H1 (cell line): Measurements from ENCODE around the gene NFATC4. TPM values are rescaled to one million over a fixed set of nuclear protein-coding genes. Genes with fewer than 3 reads are reported as not detected.

Experiments
- CHD7 ChIP-seq: fragments of 300-600 bp; sonication (generic); IDR thresholded peaks from 2 replicates; pipeline ENCODE4 v1.7.1; 2012; ENCODE audit warnings: low read length, moderate library complexity, mild to moderate bottlenecking, inconsistent platforms; ENCODE audit not compliant: insufficient replicate concordance
- CTCF ChIP-seq, 3 experiments: IDR thresholded peaks; 1 replicate in 2 of 3; 2 replicates in 1 of 3; pipeline versions ENCODE4 v1.5.1 to v1.6.1; 2011; ENCODE audit warnings: low read length in 3 of 3, mild to moderate bottlenecking in 3 of 3, inconsistent platforms in 2 of 3, low read depth in 1 of 3, moderate library complexity in 1 of 3; ENCODE audit not compliant: insufficient read depth in 1 of 3; ENCODE audit errors: control extremely low read depth in 1 of 3
- E2F6 ChIP-seq: IDR thresholded peaks from 2 replicates; pipeline ENCODE4 v1.6.1; 2012; ENCODE audit warnings: inconsistent platforms
- EZH2 ChIP-seq: fragments of 200-600 bp; sonication (generic); IDR thresholded peaks from 2 replicates; pipeline ENCODE4 v1.7.1; 2012; ENCODE audit warnings: low read depth, mild to moderate bottlenecking, moderate library complexity, low read length, inconsistent platforms; ENCODE audit not compliant: severe bottlenecking
- SIRT6 ChIP-seq: IDR thresholded peaks from one replicate; pipeline ENCODE4 v1.7.1; 2012; ENCODE audit warnings: low read length, inconsistent platforms
- TAF1 ChIP-seq: IDR thresholded peaks from 2 replicates; pipeline ENCODE4 v1.6.1; 2011; ENCODE audit warnings: mild to moderate bottlenecking, low read depth, low read length
- polyA plus RNA-seq, 7 experiments: library from polyadenylated mRNA; depleted of rRNA in 3 of 7; stranded (reverse) in 5 of 7; unstranded in 2 of 7; fragments of >200 nt in 5 of 7; fragments of 200-250 nt in 2 of 7; gene quantifications; 1 replicate in 5 of 7; 2 replicates in 1 of 7; 4 replicates in 1 of 7; pipeline versions ENCODE4 v1.2.1 to v1.2.3, GENCODE V29; 2011 to 2013; ENCODE audit warnings: missing spikeins in 2 of 7, mixed read lengths in 2 of 7
- total RNA-seq: library from RNA; stranded (reverse); fragmentation: NEBNext Ultra II Directional; extraction: Animal tissue kit (Norgen Biotek cat#: 25700); gene quantifications from 2 replicates; pipeline ENCODE4 v1.2.1, GENCODE V29; 2021

NFATC4 gene
- total and polyA plus RNA-seq, 2 of the 8 experiments (the other 6 are each of a cell fraction or from before 2014, with no cell fraction given) = 47.3 to 50.3 TPM

- no peak for TF ChIP-seq CHD7
- no peak for TF ChIP-seq CTCF (IDR thresholded peaks at IDR 0.05; ENCODE audit: control extremely low read depth in 1 of 3, insufficient read depth in 1 of 3, low read depth in 1 of 3, low read length in 3 of 3)
- peak; percentile 84 for TF ChIP-seq EZH2
- no peak for TF ChIP-seq SIRT6
- no peak for TF ChIP-seq E2F6
- TF ChIP-seq TAF1 = no peak
These were observed 33.3 kb upstream of the NFATC4 start, which contains the start of gene ADCY4 (continued) for GRCh38 chr14:24334431-24335291.
